Measurements from ENCODE around the gene CD52.

CD52 gene

DNA sequence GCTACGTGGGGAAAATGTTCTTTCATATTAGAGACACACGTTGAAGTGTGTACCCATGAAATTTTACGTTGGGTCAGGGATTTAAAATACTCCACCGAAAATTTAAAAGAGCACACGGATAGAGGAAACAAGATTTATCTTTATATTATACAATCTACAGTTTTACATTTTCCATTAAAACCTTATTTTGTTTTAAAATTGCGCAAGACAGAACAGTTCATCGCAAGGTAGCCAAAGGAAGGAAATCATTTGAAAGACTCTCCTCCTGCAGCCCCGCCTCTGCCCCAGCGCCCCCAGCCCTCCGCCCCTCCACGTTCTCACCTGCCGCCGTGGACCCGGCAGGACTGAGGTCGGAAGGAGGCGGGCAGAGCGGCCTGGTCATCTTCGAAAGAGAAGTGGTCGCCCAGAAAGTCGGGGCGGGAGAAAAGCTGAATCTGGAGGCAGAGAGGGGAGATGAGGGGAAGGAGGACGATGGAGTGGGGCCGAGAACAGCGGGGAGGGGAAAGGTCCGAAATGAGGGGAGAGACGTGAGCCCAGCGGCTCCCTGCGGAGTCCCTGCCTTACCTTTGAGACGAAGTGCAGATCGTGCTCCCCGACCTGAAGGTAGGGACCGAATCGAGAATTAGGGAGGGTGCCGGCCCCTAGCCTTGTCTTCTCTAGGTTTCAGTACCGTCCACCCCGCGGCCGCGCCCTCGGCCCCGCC is 18.2 kb downstream of the CD52 start:
- no peak for DNase-seq (ENCODE audit: low spot score)

- DNase-seq (ENCODE audit: low spot score): peak; percentile 90
Observed at GRCh38 chr1:26336477-26337205, 18.9 kb downstream of the CD52 start.

GRCh38 chr1:26337206-26337535 is 19.4 kb downstream of the CD52 start:
- no peak for DNase-seq (ENCODE audit: low spot score)

GRCh38 chr1:26337625-26338024 is 19.9 kb downstream of the CD52 start:
- no peak for DNase-seq (ENCODE audit: low spot score)

DNA sequence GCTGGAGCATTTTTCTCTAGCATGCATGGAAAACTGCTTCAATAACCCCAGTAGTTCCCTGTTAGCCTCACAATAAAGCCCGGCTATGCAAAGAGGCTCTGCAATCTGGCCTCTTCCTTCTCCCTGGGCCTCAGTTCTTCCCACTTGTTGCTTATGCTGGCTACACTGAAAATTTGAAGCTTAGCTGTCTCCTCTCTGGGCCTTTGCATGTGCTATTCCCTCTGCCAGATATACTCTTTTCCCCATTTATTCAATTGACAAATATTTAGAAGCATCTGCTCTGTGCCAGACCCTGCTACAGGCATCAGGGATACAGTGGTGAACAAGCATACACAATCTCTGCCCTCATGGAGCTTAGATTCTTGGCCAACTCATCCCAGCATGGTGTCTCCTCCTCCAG is 20.9 kb downstream of the CD52 start:
- no peak for DNase-seq (ENCODE audit: low spot score)

DNA sequence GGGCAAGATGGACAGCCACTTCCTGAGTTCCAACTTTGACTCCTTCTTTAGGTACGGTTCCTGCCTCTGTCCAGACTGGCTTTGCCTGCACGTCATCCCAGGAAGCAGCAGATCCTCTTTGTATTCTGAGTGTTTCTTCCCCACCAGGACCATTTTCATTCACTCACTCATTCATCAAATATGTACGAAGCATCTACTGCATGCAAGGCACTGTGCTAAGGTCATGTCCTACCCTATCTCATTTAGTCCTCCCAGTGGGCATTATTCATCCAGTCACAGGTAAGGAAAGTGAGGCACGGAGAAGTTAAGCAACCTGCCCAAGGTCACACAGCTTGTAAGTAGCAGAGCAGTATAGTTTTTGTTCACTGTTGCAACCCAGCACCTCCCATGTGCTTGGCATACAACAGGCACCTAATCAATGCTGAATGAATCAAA is 22.3 kb downstream of the CD52 start:
- no peak for DNase-seq (ENCODE audit: low spot score)

GRCh38 chr1:26344147-26344920 is 26.6 kb downstream of the CD52 start:
- DNase-seq (ENCODE audit: low spot score): no peak

DNA sequence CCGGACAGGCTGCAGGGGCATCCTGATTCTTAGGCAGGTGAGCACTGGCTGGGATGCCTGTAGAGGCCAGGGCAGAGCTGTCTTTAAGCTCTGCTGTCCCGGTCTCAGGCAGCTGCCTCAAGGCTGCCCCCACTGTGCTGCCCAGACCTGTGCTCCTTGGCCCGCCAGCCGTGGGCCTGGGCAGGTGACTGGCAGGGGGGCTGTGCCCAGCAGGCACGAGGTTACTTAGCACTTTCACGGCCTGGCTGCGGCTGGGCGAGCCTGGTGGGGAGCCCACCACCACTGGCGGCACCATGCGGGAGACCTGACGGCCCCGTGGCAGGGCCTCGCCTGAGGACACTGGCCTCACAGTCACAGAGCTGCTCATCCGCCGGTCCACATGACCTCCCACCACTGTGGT is 28.0 kb downstream of the CD52 start:
- peak; percentile 53 for DNase-seq (ENCODE audit: low spot score)

DNA sequence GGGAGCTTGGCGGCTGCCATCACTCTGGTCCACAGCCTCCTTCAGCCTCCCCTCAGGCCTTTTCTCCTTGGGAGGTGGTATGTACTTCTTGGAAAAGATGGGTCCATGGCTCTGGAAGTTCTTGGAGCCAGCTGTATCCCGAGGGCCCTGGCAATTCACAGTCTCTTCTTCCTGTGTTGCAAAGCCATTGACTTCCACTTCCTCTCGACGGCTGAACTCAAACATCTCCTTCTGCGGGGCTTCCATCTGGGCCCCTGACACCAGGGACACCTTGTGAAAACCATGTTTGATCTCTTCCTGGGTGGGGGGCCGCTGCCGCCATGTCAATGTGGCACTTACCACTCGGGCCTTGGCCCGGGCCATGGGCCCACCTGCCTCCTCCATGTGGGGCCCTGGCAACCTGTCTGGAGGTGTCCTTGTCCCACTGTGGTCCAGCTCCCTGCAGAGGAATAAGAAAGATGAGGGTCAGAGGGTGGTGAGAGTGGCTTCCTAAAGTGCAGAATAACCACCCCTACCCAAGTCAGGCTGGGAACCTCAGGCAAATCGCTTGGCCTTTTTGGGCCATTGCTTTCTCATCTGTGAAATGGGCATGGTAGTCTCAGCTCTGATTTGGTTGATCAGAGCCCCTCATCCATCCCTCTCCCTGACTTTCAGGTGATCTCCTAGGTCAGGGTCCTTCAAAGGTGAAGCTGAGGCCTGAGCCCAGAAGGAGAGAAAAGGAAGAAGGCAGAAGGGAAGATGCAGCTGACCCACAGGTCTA is 28.7 kb downstream of the CD52 start:
- no peak for DNase-seq (ENCODE audit: low spot score)

GRCh38 chr1:26349188-26349876 is 31.6 kb downstream of the CD52 start:
- DNase-seq (ENCODE audit: low spot score): peak; percentile 62

DNA sequence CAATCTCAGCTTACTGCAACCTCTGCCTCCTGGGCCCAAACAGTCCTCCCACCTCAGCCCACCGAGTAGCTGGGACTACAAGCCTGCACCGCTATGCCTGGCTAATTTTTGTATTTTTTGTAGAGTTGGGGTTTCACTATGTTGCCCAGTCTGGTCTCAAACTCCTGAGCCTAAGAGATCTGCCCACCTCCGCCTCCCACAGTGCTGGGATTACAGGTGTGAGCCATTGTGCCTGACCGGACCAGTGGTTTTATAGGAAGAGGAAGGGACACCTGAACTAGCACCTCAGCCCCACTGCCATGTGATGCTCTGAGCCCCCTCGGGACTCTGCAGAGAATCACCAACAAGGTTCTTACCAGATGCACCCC is 32.1 kb downstream of the CD52 start:
- no peak for DNase-seq (ENCODE audit: low spot score)

DNA sequence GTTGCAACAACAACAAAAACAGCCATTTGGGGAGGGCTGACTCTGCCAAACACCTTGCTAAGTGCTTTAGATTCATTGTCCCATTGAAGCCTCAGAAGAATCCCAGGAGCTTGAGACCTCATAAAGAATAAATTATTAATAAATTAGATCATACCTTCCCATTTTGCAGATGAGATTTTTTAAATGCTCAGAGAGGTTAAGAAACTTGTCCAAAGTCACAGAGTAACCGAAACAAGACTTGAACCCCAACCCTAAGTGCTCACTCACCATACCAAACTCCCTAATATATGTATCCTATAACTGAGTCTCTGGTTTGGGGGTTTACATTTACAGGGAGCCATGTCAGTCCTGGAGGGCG is 32.6 kb downstream of the CD52 start:
- no peak for DNase-seq (ENCODE audit: low spot score)

GRCh38 chr1:26350701-26351589 is 33.2 kb downstream of the CD52 start:
- peak; percentile 73 for DNase-seq (ENCODE audit: low spot score)

- DNase-seq (ENCODE audit: low spot score): peak; percentile 60
Observed at GRCh38 chr1:26351590-26352337, 34.0 kb downstream of the CD52 start.

DNA sequence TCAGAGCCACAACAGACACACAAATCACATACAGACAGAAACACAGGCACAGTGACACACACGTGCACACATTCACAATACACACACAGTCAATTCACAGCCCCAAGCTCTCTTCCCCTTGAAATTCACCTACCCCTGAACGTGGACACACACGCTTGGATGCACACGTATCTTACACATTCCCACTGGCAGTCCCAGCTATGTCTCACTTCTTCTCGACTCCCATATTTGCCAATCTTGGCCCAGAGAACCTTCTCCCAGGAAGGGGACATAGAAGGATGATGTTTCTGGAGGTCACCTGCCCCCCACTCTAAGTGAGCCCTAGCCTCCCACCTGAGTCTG is 34.6 kb downstream of the CD52 start:
- no peak for DNase-seq (ENCODE audit: low spot score)

GRCh38 chr1:26353210-26353859 is 35.6 kb downstream of the CD52 start:
- DNase-seq (ENCODE audit: low spot score): no peak

DNA sequence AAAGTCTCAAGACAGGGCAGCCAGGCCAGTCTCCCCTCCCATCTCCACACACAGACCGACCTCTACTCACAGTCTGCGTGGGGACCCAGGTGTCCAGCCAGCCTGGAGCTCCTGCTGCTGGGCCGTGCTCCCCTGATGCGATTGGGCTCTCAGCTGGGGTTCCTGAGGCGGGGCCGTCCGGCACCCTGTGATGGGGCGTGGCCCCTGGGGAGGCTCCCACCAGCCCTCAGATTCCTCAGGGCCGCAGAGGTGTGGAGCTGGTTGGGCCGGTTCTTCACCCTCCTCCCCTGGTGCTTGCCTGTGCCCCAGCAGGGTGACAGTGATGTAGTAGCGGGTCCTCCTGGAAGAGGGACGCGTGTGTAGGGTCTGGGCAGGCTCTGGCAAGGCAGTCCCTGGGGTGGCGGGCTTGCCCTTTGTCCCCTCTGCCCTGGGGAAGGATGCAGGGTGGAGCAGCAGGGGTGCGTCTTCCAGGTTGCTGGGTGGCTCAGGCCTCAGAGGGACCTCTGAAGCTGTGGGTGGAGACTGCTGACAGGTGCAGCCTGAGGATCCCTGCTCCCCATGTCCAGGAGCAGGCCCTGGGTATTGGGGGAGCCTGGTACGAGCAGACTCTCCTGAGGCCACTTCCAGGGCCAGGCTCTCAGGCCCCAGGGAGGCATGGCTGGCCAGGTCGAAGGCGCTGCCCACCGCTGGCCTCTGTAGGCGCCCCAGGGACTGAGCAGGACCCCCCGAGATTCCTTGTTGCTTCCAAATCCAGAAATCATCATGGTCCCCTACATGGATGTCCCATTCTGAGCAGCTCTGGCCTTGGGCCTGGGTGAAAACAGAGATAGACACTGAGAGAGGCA is 36.4 kb downstream of the CD52 start, which contains the start of gene CRYBG2:
CRYBG2 (minus strand) TSS at position 155 of the 845 bp plus-strand sequence. CDS start 7,473 bp downstream, outside the sequence.
- no peak for DNase-seq (ENCODE audit: low spot score)

DNA sequence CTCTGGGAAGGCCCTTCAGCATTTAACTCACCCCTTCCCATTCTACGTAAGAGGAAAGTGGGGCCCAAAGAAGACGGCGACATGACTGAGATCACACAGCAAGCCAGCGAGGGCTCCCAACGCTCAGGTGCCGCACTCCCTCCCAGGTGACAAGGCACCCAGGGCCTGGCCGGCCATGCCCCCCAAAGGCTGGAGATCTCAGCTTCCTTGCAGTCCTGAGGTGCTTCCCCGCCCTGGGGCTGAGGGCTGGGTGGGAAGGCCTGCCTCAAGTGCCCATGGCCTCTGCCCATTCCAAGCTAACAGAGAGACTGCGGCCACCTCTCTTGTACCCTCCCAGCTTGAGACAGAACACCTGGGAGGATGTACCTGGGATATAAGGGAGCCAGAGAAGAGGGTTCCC is 37.2 kb downstream of the CD52 start:
- no peak for DNase-seq (ENCODE audit: low spot score)

GRCh38 chr1:26356106-26356505 is 38.3 kb downstream of the CD52 start:
- DNase-seq (ENCODE audit: low spot score): no peak
